GM23338 (cell line): ENCODE measurements around the gene DUSP8. TPM values are rescaled to one million over a fixed set of nuclear protein-coding genes. Genes with fewer than 3 reads are reported as not detected.

ENCODE experiments used
- ATAC-seq: fragments of 200-7000 bp; cut with Tn5 transposase; 3 replicates; pipeline ENCODE4 v1.9.1; 2020
- DNase-seq: peaks from one replicate; pipeline ENCODE4 v3.0.0-alpha.2; 2015; ENCODE audit warnings: low spot score
- H2AFZ ChIP-seq: fragments of 200-600 bp; sonication (generic); 2 replicates; pipeline ENCODE4 v1.8.0; 2016; ENCODE audit warnings: antibody characterized with exemption, mild to moderate bottlenecking, moderate library complexity
- H3F3A ChIP-seq: fragments of 200-600 bp; sonication (generic); replicated peaks from 2 replicates; pipeline ENCODE4 v1.8.0; 2017; ENCODE audit warnings: antibody characterized with exemption, mixed run types, low read depth
- H3K27ac ChIP-seq: fragments of 200-600 bp; sonication (generic); 2 replicates; pipeline ENCODE4 v1.6.1; 2016; ENCODE audit warnings: low read depth
- H3K27me3 ChIP-seq: fragments of 200-600 bp; sonication (generic); 2 replicates; pipeline ENCODE4 v1.8.0; 2016; ENCODE audit warnings: mild to moderate bottlenecking, mixed run types, moderate library complexity; ENCODE audit not compliant: insufficient read depth
- H3K36me3 ChIP-seq: fragments of 200-600 bp; sonication (generic); 2 replicates; pipeline ENCODE4 v1.8.0; 2016; ENCODE audit warnings: mild to moderate bottlenecking; ENCODE audit not compliant: insufficient read depth
- H3K4me1 ChIP-seq: fragments of 200-600 bp; sonication (generic); 2 replicates; pipeline ENCODE4 v1.8.0; 2016; ENCODE audit warnings: mild to moderate bottlenecking, moderate library complexity; ENCODE audit not compliant: insufficient read depth
- H3K4me2 ChIP-seq: fragments of 200-600 bp; sonication (generic); 2 replicates; pipeline ENCODE4 v1.7.1; 2017; ENCODE audit warnings: mixed run types
- H3K4me3 ChIP-seq: fragments of 200-600 bp; sonication (generic); 2 replicates; pipeline ENCODE4 v1.6.1; 2016; ENCODE audit warnings: mixed run types
- H3K79me2 ChIP-seq: fragments of 200-600 bp; sonication (generic); replicated peaks from 2 replicates; pipeline ENCODE4 v1.8.0; 2017; ENCODE audit warnings: mild to moderate bottlenecking; ENCODE audit not compliant: insufficient read depth
- H3K9me2 ChIP-seq: fragments of 200-600 bp; sonication (generic); 2 replicates; pipeline ENCODE4 v1.8.0; 2017; ENCODE audit not compliant: insufficient read depth
- H4K20me1 ChIP-seq: fragments of 200-600 bp; sonication (generic); replicated peaks from 2 replicates; pipeline ENCODE4 v1.8.0; 2017; ENCODE audit warnings: mild to moderate bottlenecking; ENCODE audit not compliant: insufficient read depth
- H3K27ac Mint-ChIP-seq: 2 replicates; pipeline ENCODE4 v1.8.0; 2020; ENCODE audit warnings: inconsistent platforms, mild to moderate bottlenecking, moderate library complexity, mixed read lengths
- H3K27me3 Mint-ChIP-seq: 3 replicates; pipeline ENCODE4 v1.8.0; 2022; ENCODE audit warnings: low read depth, mild to moderate bottlenecking, moderate library complexity, mixed read lengths, inconsistent platforms; ENCODE audit not compliant: insufficient read depth, poor library complexity
- H3K36me3 Mint-ChIP-seq: 3 replicates; pipeline ENCODE4 v1.8.0; 2021; ENCODE audit warnings: low read depth, mild to moderate bottlenecking, inconsistent platforms, moderate library complexity, mixed read lengths
- H3K4me1 Mint-ChIP-seq: 3 replicates; pipeline ENCODE4 v1.8.0; 2020; ENCODE audit warnings: mild to moderate bottlenecking, inconsistent platforms, mixed read lengths
- H3K4me3 Mint-ChIP-seq: 3 replicates; pipeline ENCODE4 v1.8.0; 2021; ENCODE audit warnings: moderate library complexity, mild to moderate bottlenecking, inconsistent platforms, mixed read lengths
- H3K9me3 Mint-ChIP-seq: 3 replicates; pipeline ENCODE4 v1.8.0; 2020; ENCODE audit warnings: moderate library complexity, mild to moderate bottlenecking, inconsistent platforms, mixed read lengths
- CTCF ChIP-seq, 2 experiments: fragments of 200-600 bp in 1 of 2; sonication (generic) in 1 of 2; conservative IDR thresholded peaks; 2 replicates each; pipeline versions ENCODE4 v1.5.1 to v1.6.1; 2016 to 2017; ENCODE audit warnings: antibody characterized with exemption in 2 of 2, low read depth in 2 of 2, mild to moderate bottlenecking in 2 of 2, moderate library complexity in 1 of 2
- EZH2 ChIP-seq: fragments of 200-600 bp; sonication (generic); IDR thresholded peaks from one replicate; pipeline ENCODE4 v1.8.0; 2017; ENCODE audit warnings: antibody characterized with exemption, mild to moderate bottlenecking, low read depth; ENCODE audit not compliant: unreplicated experiment
- EZH2phosphoT487 ChIP-seq: fragments of 200-600 bp; sonication (generic); IDR thresholded peaks from one replicate; pipeline ENCODE4 v1.8.1; 2018; ENCODE audit warnings: antibody characterized with exemption; ENCODE audit not compliant: unreplicated experiment
- JUNB ChIP-seq: IDR thresholded peaks from one replicate; pipeline ENCODE4 v1.6.1; 2016; ENCODE audit warnings: antibody characterized with exemption; ENCODE audit not compliant: unreplicated experiment
- ZNF114 ChIP-seq: fragments of 250-450 bp; sonication (Bioruptor Pico); IDR thresholded peaks from 2 replicates; pipeline ENCODE4 v1.5.0; 2020; ENCODE audit warnings: mild to moderate bottlenecking, moderate library complexity
- ZNF331 ChIP-seq: fragments of 250-450 bp; sonication (Bioruptor Pico); IDR thresholded peaks from 2 replicates; pipeline ENCODE4 v1.5.0; 2020; ENCODE audit warnings: low read depth, mild to moderate bottlenecking, moderate library complexity
- polyA plus RNA-seq: library from polyadenylated mRNA; unstranded; fragments of >200 nt; fragmentation: Nextera tagmentation; extraction: Ambion mirVana; gene quantifications from 2 replicates; pipeline ENCODE4 v1.2.1, GENCODE V29; 2016
- total RNA-seq: library from RNA; depleted of rRNA; stranded (reverse); fragments of >200 nt; shearing (Covaris generic); gene quantifications from 2 replicates; pipeline ENCODE4 v1.2.3, GENCODE V29; 2014
- TF ChIP-seq, protein P1 (sequence below): IDR thresholded peaks from one replicate; pipeline ENCODE4 v1.6.1; 2018; ENCODE audit warnings: antibody characterized with exemption; ENCODE audit not compliant: unreplicated experiment

Gene DUSP8
- total and polyA plus RNA-seq, 2 experiments from 2014 or later, result 1.1 TPM

- Histone ChIP-seq H3F3A (no peaks in the 10 kb centered on the region), H4K20me1 (no peaks in the 10 kb centered on the region; the same call in 1 of the 2 replicates), H3K9me2 (no peaks in the 10 kb centered on the region), H3K4me2 (no peak overlapping the region), H3K27me3 (no peaks in the 10 kb centered on the region), H3K4me3 (no peak overlapping the region), H3K36me3 (no peaks in the 10 kb centered on the region), H3K4me1 (peaks cover 7% of the 10 kb centered on the region; the same call in 1 of the 2 replicates), H3K27ac (no peak overlapping the region), H2AFZ (no peak overlapping the region), H3K79me2 (peaks cover 26% of the 10 kb centered on the region)
- H3K4me3 Mint-ChIP-seq, result no peak overlapping the region
- TF ChIP-seq, protein P1, sequence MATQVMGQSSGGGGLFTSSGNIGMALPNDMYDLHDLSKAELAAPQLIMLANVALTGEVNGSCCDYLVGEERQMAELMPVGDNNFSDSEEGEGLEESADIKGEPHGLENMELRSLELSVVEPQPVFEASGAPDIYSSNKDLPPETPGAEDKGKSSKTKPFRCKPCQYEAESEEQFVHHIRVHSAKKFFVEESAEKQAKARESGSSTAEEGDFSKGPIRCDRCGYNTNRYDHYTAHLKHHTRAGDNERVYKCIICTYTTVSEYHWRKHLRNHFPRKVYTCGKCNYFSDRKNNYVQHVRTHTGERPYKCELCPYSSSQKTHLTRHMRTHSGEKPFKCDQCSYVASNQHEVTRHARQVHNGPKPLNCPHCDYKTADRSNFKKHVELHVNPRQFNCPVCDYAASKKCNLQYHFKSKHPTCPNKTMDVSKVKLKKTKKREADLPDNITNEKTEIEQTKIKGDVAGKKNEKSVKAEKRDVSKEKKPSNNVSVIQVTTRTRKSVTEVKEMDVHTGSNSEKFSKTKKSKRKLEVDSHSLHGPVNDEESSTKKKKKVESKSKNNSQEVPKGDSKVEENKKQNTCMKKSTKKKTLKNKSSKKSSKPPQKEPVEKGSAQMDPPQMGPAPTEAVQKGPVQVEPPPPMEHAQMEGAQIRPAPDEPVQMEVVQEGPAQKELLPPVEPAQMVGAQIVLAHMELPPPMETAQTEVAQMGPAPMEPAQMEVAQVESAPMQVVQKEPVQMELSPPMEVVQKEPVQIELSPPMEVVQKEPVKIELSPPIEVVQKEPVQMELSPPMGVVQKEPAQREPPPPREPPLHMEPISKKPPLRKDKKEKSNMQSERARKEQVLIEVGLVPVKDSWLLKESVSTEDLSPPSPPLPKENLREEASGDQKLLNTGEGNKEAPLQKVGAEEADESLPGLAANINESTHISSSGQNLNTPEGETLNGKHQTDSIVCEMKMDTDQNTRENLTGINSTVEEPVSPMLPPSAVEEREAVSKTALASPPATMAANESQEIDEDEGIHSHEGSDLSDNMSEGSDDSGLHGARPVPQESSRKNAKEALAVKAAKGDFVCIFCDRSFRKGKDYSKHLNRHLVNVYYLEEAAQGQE, result no peak
- no peak for TF ChIP-seq ZNF331 (CRISPR knock-in tag)
- TF ChIP-seq EZH2phosphoT487, result no peak
- no peak for TF ChIP-seq EZH2
- TF ChIP-seq JUNB, result no peak
- DNase-seq (no peak), ATAC-seq (no peak)
- H3K27ac Mint-ChIP-seq, result peak overlapping the region; percentile 90; the same call in 1 of the 2 replicates
- no peaks in the 10 kb centered on the region for H3K9me3 Mint-ChIP-seq
- H3K27me3 Mint-ChIP-seq, result peaks cover 23% of the 10 kb centered on the region
- no peaks in the 10 kb centered on the region; the same call in 2 of the 3 replicates for H3K36me3 Mint-ChIP-seq
- H3K4me1 Mint-ChIP-seq, result peaks cover 28% of the 10 kb centered on the region
Observed at GRCh38 chr11:1506981-1507380, 65.1 kb downstream of the DUSP8 start.

DNA sequence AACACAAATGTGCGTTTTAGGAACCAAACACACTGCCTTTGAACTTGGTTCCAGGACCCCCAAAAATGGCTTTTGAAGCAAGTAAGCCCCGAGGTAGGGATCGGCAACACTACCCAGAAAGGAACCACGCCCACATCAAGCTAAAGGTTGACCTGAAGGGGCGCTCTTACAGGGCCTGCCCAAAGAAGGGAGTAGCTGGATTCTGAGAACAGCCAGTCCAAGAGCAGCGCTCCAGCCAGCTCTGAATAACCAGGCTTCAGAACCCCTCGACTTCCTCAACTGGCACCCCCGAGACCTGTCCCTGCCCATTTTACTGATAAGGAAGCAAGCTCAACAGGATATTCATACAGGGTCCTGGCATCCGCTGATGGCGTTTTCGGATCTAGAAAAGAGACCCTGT lies 66.6 kb downstream of the DUSP8 start:
- peaks cover 28% of the 10 kb centered on the region for H3K4me1 Mint-ChIP-seq
- H3K36me3 Mint-ChIP-seq, result no peaks in the 10 kb centered on the region; the same call in 2 of the 3 replicates
- H3K27ac Mint-ChIP-seq, result peak overlapping the region; percentile 48; the same call in 1 of the 2 replicates
- H3F3A ChIP-seq, result no peaks in the 10 kb centered on the region
- H3K36me3 ChIP-seq, result no peaks in the 10 kb centered on the region
- no peaks in the 10 kb centered on the region for H3K27me3 ChIP-seq
- no peaks in the 10 kb centered on the region for H3K9me3 Mint-ChIP-seq
- no peak overlapping the region for H3K4me3 ChIP-seq
- H3K4me3 Mint-ChIP-seq, result no peak overlapping the region
- no peak overlapping the region for H3K27ac ChIP-seq
- no peak overlapping the region for H2AFZ ChIP-seq
- peaks cover 20% of the 10 kb centered on the region for H3K27me3 Mint-ChIP-seq
- DNase-seq (peak; percentile 82), ATAC-seq (peak; percentile 72)
- H3K9me2 ChIP-seq, result no peaks in the 10 kb centered on the region
- peaks cover 7% of the 10 kb centered on the region; the same call in 1 of the 2 replicates for H3K4me1 ChIP-seq
- no peak overlapping the region for H3K4me2 ChIP-seq
- H4K20me1 ChIP-seq, result peaks cover 4% of the 10 kb centered on the region; the same call in 1 of the 2 replicates
- TF ChIP-seq ZNF114 (no peak), ZNF331 (CRISPR knock-in tag) (no peak), CTCF (conservative IDR thresholded peaks at IDR 0.05; ENCODE audit: low read depth in 2 of 2) (peak; percentile 59 to 66)
- H3K79me2 ChIP-seq, result peaks cover 22% of the 10 kb centered on the region
